ENCODE measurements around the gene FBXL7.
A peak's percentile ranks its signal among the peaks of the same experiment; 100 is the strongest.

FBXL7 gene

GRCh38 chr5:15475367-15475766 lies 24.6 kb upstream of the FBXL7 start:
- H3K9ac ChIP-seq = no peak overlapping the region
- no peak for TF ChIP-seq Cebpa-rat (IDR thresholded peaks at IDR 0.05)
- H3K4me3 ChIP-seq = no peak overlapping the region
- no peaks in the 10 kb centered on the region for H3K36me3 ChIP-seq
- no peaks in the 10 kb centered on the region for H3K27me3 ChIP-seq
- H3K9me3 ChIP-seq (replicated peaks in 1 of 11) = peaks cover 0 to 16% (median 7%) of the 10 kb centered on the region in 11 experiments; a peak in 10 of 22 replicates
- H3K4me1 ChIP-seq = peaks cover 0 to 2% (median 0%) of the 10 kb centered on the region in 10 experiments; a peak in 2 of 20 replicates
- no peak overlapping the region for H3K4me2 ChIP-seq
- H3K27ac ChIP-seq = no peak overlapping the region
- no peaks in the 10 kb centered on the region for H4K20me1 ChIP-seq

- no peak overlapping the region for H3K4me3 ChIP-seq
- peaks cover 0 to 16% (median 7%) of the 10 kb centered on the region in 11 experiments; a peak in 10 of 22 replicates for H3K9me3 ChIP-seq (replicated peaks in 1 of 11)
- H4K20me1 ChIP-seq = no peaks in the 10 kb centered on the region
- H3K4me2 ChIP-seq = no peak overlapping the region
- no peaks in the 10 kb centered on the region for H3K27me3 ChIP-seq
- H3K36me3 ChIP-seq = no peaks in the 10 kb centered on the region
- TF ChIP-seq Cebpa-rat (IDR thresholded peaks at IDR 0.05) = no peak
- no peak overlapping the region for H3K27ac ChIP-seq
- H3K4me1 ChIP-seq = peaks cover 0 to 6% (median 0%) of the 10 kb centered on the region in 10 experiments; a peak in 2 of 20 replicates
- H3K9ac ChIP-seq = no peak overlapping the region
Observed at GRCh38 chr5:15476977-15477376, 23.0 kb upstream of the FBXL7 start.

- Histone ChIP-seq H3K9me3 (replicated peaks in 1 of 11) (peaks cover 0 to 16% (median 7%) of the 10 kb centered on the region in 11 experiments; a peak in 10 of 22 replicates), H3K9ac (no peak overlapping the region), H3K4me2 (peak overlapping the region in 1 of 11 experiments; percentile 12; a peak in 1 of 22 replicates), H3K4me1 (peaks cover 0 to 7% (median 0%) of the 10 kb centered on the region in 10 experiments; a peak in 5 of 20 replicates), H3K4me3 (no peak overlapping the region), H3K27me3 (no peaks in the 10 kb centered on the region), H4K20me1 (no peaks in the 10 kb centered on the region), H3K27ac (no peak overlapping the region), H3K36me3 (no peaks in the 10 kb centered on the region)
- TF ChIP-seq Cebpa-rat (IDR thresholded peaks at IDR 0.05) = no peak
Observed at GRCh38 chr5:15480436-15480835, 19.5 kb upstream of the FBXL7 start.

GRCh38 chr5:15483351-15484097 lies 16.5 kb upstream of the FBXL7 start:
- no peak overlapping the region for H3K27ac ChIP-seq
- H3K4me1 ChIP-seq = peaks cover 0 to 7% (median 0%) of the 10 kb centered on the region in 10 experiments; a peak in 5 of 20 replicates
- no peak overlapping the region for H3K4me2 ChIP-seq
- H3K27me3 ChIP-seq = no peaks in the 10 kb centered on the region
- no peaks in the 10 kb centered on the region for H4K20me1 ChIP-seq
- peaks cover 0 to 5% (median 0%) of the 10 kb centered on the region in 11 experiments; a peak in 3 of 22 replicates for H3K9me3 ChIP-seq (replicated peaks in 1 of 11)
- H3K4me3 ChIP-seq = no peak overlapping the region
- H3K36me3 ChIP-seq = no peaks in the 10 kb centered on the region
- H3K9ac ChIP-seq = no peak overlapping the region
- TF ChIP-seq Cebpa-rat (IDR thresholded peaks at IDR 0.05) = no peak

- Histone ChIP-seq H3K9ac (no peak overlapping the region), H3K27ac (no peak overlapping the region), H3K9me3 (replicated peaks in 1 of 11) (no peaks in the 10 kb centered on the region), H3K27me3 (no peaks in the 10 kb centered on the region), H3K4me3 (no peak overlapping the region), H3K36me3 (no peaks in the 10 kb centered on the region), H4K20me1 (no peaks in the 10 kb centered on the region), H3K4me2 (no peak overlapping the region), H3K4me1 (peaks cover 0 to 7% (median 0%) of the 10 kb centered on the region in 10 experiments; a peak in 3 of 20 replicates)
- TF ChIP-seq Cebpa-rat (IDR thresholded peaks at IDR 0.05) = no peak
Observed at GRCh38 chr5:15487228-15487627, 12.8 kb upstream of the FBXL7 start.

- Histone ChIP-seq H3K27me3 (no peaks in the 10 kb centered on the region), H3K36me3 (no peaks in the 10 kb centered on the region), H3K9ac (no peak overlapping the region), H3K4me3 (no peak overlapping the region), H3K9me3 (replicated peaks in 1 of 11) (no peaks in the 10 kb centered on the region), H3K4me2 (no peak overlapping the region), H3K27ac (no peak overlapping the region), H3K4me1 (no peaks in the 10 kb centered on the region), H4K20me1 (no peaks in the 10 kb centered on the region)
- no peak for TF ChIP-seq Cebpa-rat (IDR thresholded peaks at IDR 0.05)
Observed at GRCh38 chr5:15489571-15490235, 10.3 kb upstream of the FBXL7 start.

GRCh38 chr5:15492545-15492944 lies 7.4 kb upstream of the FBXL7 start:
- no peak for TF ChIP-seq Cebpa-rat (IDR thresholded peaks at IDR 0.05)
- Histone ChIP-seq H3K4me3 (no peak overlapping the region), H3K9me3 (replicated peaks in 1 of 11) (no peaks in the 10 kb centered on the region), H3K9ac (no peak overlapping the region), H3K27ac (no peak overlapping the region), H3K36me3 (no peaks in the 10 kb centered on the region), H4K20me1 (no peaks in the 10 kb centered on the region), H3K27me3 (no peaks in the 10 kb centered on the region), H3K4me2 (no peak overlapping the region), H3K4me1 (peaks cover 0 to 3% (median 0%) of the 10 kb centered on the region in 10 experiments; a peak in 1 of 20 replicates)

- Histone ChIP-seq H4K20me1 (no peaks in the 10 kb centered on the region), H3K9ac (no peak overlapping the region)
Observed at GRCh38 chr5:15493501-15493900, 6.5 kb upstream of the FBXL7 start.

GRCh38 chr5:15495026-15495425 lies 5.0 kb upstream of the FBXL7 start:
- Histone ChIP-seq H4K20me1 (no peaks in the 10 kb centered on the region), H3K4me1 (peaks cover 0 to 3% (median 0%) of the 10 kb centered on the region in 10 experiments; a peak in 1 of 20 replicates), H3K27me3 (no peaks in the 10 kb centered on the region), H3K27ac (no peak overlapping the region), H3K4me3 (no peak overlapping the region), H3K9me3 (replicated peaks in 1 of 11) (peaks cover 4 to 7% (median 6%) of the 10 kb centered on the region in 11 experiments), H3K36me3 (no peaks in the 10 kb centered on the region), H3K9ac (no peak overlapping the region), H3K4me2 (no peak overlapping the region)
- no peak for TF ChIP-seq Cebpa-rat (IDR thresholded peaks at IDR 0.05)

More at GRCh38 chr5:15493501-15493900, 6.5 kb upstream of the FBXL7 start:
- TF ChIP-seq Cebpa-rat (IDR thresholded peaks at IDR 0.05) = no peak
- H3K4me1 ChIP-seq = peaks cover 0 to 3% (median 0%) of the 10 kb centered on the region in 10 experiments; a peak in 1 of 20 replicates
- H3K4me2 ChIP-seq = no peak overlapping the region
- H3K9me3 ChIP-seq (replicated peaks in 1 of 11) = no peaks in the 10 kb centered on the region
- H3K4me3 ChIP-seq = no peak overlapping the region
- no peaks in the 10 kb centered on the region for H3K36me3 ChIP-seq
- no peak overlapping the region for H3K27ac ChIP-seq
- no peaks in the 10 kb centered on the region for H3K27me3 ChIP-seq
